ENCODE results near the gene TIMM22.

The TIMM22 gene

DNA sequence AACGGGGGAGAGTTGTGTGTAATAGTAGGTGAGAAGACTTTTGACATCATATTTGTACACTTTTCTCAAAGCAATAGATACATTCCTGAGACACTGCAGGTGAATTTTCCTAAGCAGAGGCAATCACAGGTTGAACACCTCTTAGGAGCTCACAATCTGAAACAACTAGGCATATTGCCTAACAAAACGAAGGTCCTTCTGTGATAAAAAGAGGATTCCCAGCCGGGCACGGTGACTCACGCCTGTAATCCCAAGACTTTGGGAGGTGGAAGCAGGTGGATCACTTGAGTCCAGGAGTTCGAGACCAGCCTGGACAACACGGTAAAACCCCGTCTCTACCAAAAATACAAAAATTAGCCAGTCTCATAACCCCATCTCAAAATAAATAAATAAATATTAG is 34.8 kb upstream of the TIMM22 start:
- TF ChIP-seq, protein P1, sequence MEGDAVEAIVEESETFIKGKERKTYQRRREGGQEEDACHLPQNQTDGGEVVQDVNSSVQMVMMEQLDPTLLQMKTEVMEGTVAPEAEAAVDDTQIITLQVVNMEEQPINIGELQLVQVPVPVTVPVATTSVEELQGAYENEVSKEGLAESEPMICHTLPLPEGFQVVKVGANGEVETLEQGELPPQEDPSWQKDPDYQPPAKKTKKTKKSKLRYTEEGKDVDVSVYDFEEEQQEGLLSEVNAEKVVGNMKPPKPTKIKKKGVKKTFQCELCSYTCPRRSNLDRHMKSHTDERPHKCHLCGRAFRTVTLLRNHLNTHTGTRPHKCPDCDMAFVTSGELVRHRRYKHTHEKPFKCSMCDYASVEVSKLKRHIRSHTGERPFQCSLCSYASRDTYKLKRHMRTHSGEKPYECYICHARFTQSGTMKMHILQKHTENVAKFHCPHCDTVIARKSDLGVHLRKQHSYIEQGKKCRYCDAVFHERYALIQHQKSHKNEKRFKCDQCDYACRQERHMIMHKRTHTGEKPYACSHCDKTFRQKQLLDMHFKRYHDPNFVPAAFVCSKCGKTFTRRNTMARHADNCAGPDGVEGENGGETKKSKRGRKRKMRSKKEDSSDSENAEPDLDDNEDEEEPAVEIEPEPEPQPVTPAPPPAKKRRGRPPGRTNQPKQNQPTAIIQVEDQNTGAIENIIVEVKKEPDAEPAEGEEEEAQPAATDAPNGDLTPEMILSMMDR (IDR thresholded peaks at IDR 0.05; ENCODE audit: insufficient read depth, low read length, poor library complexity, severe bottlenecking) = no peak
- Histone ChIP-seq H3K4me3 (replicated peaks; ENCODE audit: low read depth, low read length) (no peak overlapping the region), H3K36me3 (ENCODE audit: control insufficient read depth, insufficient read depth, low read length) (no peaks in the 10 kb centered on the region), H3K27me3 (replicated peaks; ENCODE audit: control insufficient read depth, insufficient read depth, low read length) (no peaks in the 10 kb centered on the region)
- DNase-seq (ENCODE audit: extremely low read depth, insufficient read length) = no peak

DNA sequence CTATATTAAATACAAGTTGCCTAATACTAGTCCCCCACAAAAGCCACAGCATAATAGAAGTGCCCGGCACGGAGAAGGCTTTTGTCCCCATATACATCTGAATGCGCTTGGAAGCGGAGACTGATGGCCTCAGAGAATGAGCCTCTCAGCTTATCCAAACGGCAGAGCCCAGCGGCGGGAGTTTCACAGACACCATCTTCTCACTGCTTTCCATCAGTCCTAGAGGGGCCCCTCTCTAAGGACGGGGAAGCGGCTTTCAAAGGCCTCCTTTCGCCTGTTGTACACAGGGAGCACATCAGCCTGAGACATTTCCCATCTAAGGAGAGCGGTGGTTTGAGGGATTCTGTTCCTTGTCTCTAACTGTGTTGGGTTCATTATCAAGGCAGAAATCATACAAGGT is 34.3 kb upstream of the TIMM22 start:
- no peak for DNase-seq (ENCODE audit: extremely low read depth, insufficient read length)
- Histone ChIP-seq H3K36me3 (ENCODE audit: control insufficient read depth, insufficient read depth, low read length) (no peaks in the 10 kb centered on the region), H3K27me3 (replicated peaks; ENCODE audit: control insufficient read depth, insufficient read depth, low read length) (no peaks in the 10 kb centered on the region), H3K4me3 (replicated peaks; ENCODE audit: low read depth, low read length) (no peak overlapping the region)
- TF ChIP-seq, protein P1 (IDR thresholded peaks at IDR 0.05; ENCODE audit: insufficient read depth, low read length, poor library complexity, severe bottlenecking) = no peak

DNA sequence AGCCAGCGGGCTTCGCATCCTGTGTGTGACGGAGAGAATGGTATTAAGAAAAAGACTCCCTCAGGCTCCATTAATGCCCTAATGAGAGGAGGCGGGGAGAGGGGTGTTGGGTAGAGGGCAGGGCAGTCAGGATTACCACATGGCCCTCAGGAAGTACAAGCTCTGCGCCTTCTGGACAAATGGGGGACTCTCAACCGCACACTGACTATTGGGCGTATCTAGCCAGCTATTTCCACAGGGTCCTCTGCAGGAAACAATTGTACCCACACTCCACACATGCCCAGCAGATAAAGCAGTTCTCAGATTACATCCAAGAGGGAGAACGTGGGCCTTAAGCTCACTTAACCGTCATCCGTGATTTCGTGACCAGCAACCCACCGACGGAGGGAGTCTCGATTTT is 32.1 kb upstream of the TIMM22 start:
- no peak overlapping the region for H3K4me3 ChIP-seq (replicated peaks; ENCODE audit: low read depth, low read length)
- DNase-seq (ENCODE audit: extremely low read depth, insufficient read length) = no peak
- no peaks in the 10 kb centered on the region for H3K36me3 ChIP-seq (ENCODE audit: control insufficient read depth, insufficient read depth, low read length)
- H3K27me3 ChIP-seq (replicated peaks; ENCODE audit: control insufficient read depth, insufficient read depth, low read length) = no peaks in the 10 kb centered on the region
- TF ChIP-seq, protein P1 (IDR thresholded peaks at IDR 0.05; ENCODE audit: insufficient read depth, low read length, poor library complexity, severe bottlenecking) = no peak

DNA sequence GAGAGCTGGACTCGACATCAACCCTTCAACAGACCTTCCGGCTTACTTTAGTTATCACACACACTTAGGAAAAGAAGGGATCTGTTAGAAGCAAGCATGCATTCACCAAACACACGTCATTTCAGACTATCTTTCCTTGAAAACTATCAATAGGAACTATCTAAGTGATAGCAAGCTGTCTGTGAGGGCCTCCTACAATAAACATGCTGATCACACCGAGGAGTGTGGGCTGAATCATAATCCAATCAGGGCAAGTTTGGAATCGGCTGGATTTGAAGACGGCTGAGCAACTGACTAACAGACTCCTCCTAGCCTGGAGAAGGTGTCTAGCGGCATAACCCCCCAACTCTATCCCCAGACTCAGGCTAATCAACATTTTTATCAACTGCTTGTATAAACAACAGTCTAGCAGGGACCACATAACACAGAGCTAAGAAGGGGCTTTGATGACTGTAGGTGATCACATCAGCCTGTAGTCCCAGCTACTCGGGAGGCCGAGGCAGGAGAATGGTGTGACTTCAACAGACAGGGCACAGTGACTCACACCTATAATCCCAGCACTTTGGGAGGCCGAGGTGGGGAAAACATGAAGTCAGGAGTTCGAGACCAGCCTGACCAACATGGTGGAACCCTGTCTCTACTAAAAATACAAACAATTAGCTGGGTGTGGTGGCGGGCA is 31.5 kb upstream of the TIMM22 start:
- DNase-seq (ENCODE audit: extremely low read depth, insufficient read length) = no peak
- TF ChIP-seq, protein P1 (IDR thresholded peaks at IDR 0.05; ENCODE audit: insufficient read depth, low read length, poor library complexity, severe bottlenecking) = no peak
- no peak overlapping the region for H3K4me3 ChIP-seq (replicated peaks; ENCODE audit: low read depth, low read length)
- H3K36me3 ChIP-seq (ENCODE audit: control insufficient read depth, insufficient read depth, low read length) = no peaks in the 10 kb centered on the region
- H3K27me3 ChIP-seq (replicated peaks; ENCODE audit: control insufficient read depth, insufficient read depth, low read length) = no peaks in the 10 kb centered on the region

DNA sequence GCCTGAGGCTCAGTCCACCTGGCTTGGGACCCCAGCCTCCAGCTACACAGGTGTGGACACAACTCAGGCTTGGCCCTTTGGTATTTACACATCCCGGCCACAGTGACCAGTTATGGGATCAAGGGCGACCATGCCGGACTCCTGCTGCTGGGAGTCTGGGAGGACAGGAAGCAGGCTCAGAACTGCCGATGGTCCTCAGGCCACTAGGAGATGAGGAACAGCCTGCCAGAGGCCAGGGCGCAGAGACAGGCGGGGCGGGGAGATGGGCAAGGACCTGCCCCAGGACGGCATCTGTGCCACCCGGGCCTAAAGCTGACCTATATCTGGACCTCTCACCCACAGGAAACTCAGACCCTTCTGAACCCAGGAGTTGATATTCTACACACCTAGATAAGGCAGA is 29.8 kb upstream of the TIMM22 start:
- TF ChIP-seq, protein P1 (IDR thresholded peaks at IDR 0.05; ENCODE audit: insufficient read depth, low read length, poor library complexity, severe bottlenecking) = no peak
- DNase-seq (ENCODE audit: extremely low read depth, insufficient read length) = no peak
- no peak overlapping the region for H3K4me3 ChIP-seq (replicated peaks; ENCODE audit: low read depth, low read length)
- H3K27me3 ChIP-seq (replicated peaks; ENCODE audit: control insufficient read depth, insufficient read depth, low read length) = no peaks in the 10 kb centered on the region
- H3K36me3 ChIP-seq (ENCODE audit: control insufficient read depth, insufficient read depth, low read length) = no peaks in the 10 kb centered on the region
